Stimulated activated effector memory CD8-positive, alpha-beta T cell treated with anti-CD3 and anti-CD28 coated beads, Interleukin-12 subunit alpha, Interleukin-12 subunit beta, amount 100 ng/mL, for 72 hours (primary cell): ENCODE results near the gene LMBRD2.

Source experiments
- ATAC-seq: fragments of 150-1000 bp; cut with Tn5 transposase; 2 replicates; pipeline ENCODE4 v1.10.0; 2021
- DNase-seq, 2 donors: peaks; one replicate each; pipeline ENCODE4 v3.0.0; 2021 to 2022; ENCODE audit warnings: low spot score in 2 of 2
- H3K27ac Mint-ChIP-seq: one replicate; pipeline ENCODE4 v1.8.0; 2022; ENCODE audit warnings: mild to moderate bottlenecking, mixed read lengths
- H3K36me3 Mint-ChIP-seq: one replicate; pipeline ENCODE4 v1.8.0; 2022; ENCODE audit warnings: mild to moderate bottlenecking, mixed read lengths
- H3K4me1 Mint-ChIP-seq: one replicate; pipeline ENCODE4 v1.8.0; 2022; ENCODE audit warnings: mixed read lengths
- H3K4me3 Mint-ChIP-seq: one replicate; pipeline ENCODE4 v1.8.0; 2022; ENCODE audit warnings: mild to moderate bottlenecking, mixed read lengths
- H3K9me3 Mint-ChIP-seq: one replicate; pipeline ENCODE4 v1.8.0; 2022; ENCODE audit warnings: mixed read lengths

LMBRD2 gene

DNA sequence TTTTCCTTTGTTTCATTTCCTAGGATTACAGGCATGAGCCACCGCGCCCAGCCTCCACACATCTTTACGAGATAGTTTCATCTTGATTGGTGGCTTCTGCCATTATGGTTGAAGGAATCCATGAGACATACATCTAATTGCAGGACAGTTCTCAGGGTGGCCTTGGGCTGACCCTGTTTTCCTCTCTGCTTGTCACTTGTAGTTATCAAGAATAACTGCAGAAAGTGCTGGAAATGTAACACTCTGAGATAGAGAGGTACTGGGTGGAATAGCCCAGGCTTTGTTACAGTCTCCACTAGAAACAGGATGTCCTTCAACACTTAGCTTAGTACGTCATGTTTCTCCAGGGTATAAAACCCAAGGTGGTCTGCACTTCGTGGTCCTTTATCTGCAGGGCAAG lies 95.7 kb downstream of the LMBRD2 start:
- Mint-ChIP-seq H3K27ac (no peak overlapping the region), H3K4me1 (peaks cover 6% of the 10 kb centered on the region), H3K9me3 (no peaks in the 10 kb centered on the region), H3K36me3 (no peaks in the 10 kb centered on the region), H3K4me3 (no peak overlapping the region)
- DNase-seq (no peak), ATAC-seq (no peak)

DNA sequence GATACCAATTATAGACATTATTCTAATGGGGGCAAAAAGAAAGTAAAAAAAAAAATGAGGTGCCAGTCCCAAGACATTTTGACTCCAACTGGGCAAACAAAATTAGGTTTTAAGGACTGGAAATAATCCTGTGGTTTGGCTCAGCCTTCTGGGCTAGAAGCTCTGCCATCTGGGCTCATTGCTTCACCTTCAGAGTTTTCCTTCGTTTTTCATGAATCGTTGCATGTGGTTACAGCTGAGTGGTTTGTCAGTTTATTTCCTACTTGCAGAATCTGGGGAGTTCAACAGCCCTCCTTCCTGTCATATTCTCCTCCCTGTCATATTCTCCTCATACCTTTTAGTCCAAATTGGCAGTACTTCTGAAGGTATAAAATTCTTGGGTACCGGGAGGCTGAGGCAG lies 97.0 kb downstream of the LMBRD2 start:
- Mint-ChIP-seq H3K4me1 (peaks cover 6% of the 10 kb centered on the region), H3K36me3 (no peaks in the 10 kb centered on the region), H3K4me3 (no peak overlapping the region), H3K27ac (no peak overlapping the region), H3K9me3 (no peaks in the 10 kb centered on the region)
- ATAC-seq (no peak), DNase-seq (no peak)

DNA sequence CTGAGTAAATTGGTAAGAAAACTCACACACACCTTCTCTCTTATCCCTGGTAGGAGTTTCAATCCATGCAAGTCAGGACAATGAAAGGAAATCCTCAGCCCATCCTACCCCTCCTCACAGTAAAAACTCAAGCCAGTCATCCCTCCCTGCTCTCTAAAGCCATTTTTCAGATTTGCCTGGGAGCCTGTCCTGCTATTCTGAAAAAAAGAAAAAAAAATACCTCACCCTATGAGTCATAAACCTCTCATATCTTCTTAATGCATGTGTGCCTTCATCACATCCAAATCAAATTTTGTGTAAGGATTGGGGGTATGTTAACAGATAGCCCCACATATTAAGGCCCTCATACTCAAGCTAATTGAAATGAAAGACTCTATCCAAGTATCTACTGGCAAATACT lies 99.1 kb downstream of the LMBRD2 start:
- ATAC-seq (no peak), DNase-seq (no peak)
- Mint-ChIP-seq H3K9me3 (no peaks in the 10 kb centered on the region), H3K4me3 (no peak overlapping the region), H3K27ac (no peak overlapping the region), H3K36me3 (no peaks in the 10 kb centered on the region), H3K4me1 (no peaks in the 10 kb centered on the region)

DNA sequence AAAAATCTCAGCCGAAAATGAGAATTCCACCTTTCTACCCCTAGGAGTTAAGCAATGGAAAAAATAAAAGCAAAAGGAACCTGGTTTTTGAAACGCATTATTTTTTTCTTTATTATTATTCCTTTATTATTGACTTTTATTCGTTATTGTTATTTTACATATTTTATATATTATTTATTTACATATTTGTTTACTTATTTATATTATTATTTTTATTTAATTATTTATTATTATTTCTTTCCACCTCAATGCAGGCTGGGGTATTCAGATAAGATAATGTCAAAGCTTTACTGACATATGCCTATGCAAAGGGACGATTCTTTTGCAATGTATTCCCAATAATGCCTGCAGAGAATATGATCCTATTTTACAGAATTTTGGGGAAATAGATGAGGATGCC lies 101.7 kb downstream of the LMBRD2 start:
- H3K4me3 Mint-ChIP-seq = no peak overlapping the region
- ATAC-seq = no peak
- H3K9me3 Mint-ChIP-seq = no peaks in the 10 kb centered on the region
- no peaks in the 10 kb centered on the region for H3K36me3 Mint-ChIP-seq
- no peak for DNase-seq
- no peak overlapping the region for H3K27ac Mint-ChIP-seq
- H3K4me1 Mint-ChIP-seq = no peaks in the 10 kb centered on the region
